HG03460 (cell line): Measurements from ENCODE around the gene TMC8.
"Not testable (repeated sequence)": the region's sequence is repeated elsewhere in the genome, so short reads cannot be mapped to it uniquely, and the experiment has no call there.

Experiments used
- ATAC-seq: cut with Tn5 transposase; IDR thresholded peaks from one replicate; pipeline ENCODE4 v1.9.1; 2021; ENCODE audit not compliant: unreplicated experiment

The TMC8 gene

GRCh38 chr17:78154903-78155811, 24.6 kb downstream of the TMC8 start:
- ATAC-seq: peak; percentile 53

GRCh38 chr17:78159575-78160158, 29.1 kb downstream of the TMC8 start:
- peak; percentile 41 for ATAC-seq

DNA sequence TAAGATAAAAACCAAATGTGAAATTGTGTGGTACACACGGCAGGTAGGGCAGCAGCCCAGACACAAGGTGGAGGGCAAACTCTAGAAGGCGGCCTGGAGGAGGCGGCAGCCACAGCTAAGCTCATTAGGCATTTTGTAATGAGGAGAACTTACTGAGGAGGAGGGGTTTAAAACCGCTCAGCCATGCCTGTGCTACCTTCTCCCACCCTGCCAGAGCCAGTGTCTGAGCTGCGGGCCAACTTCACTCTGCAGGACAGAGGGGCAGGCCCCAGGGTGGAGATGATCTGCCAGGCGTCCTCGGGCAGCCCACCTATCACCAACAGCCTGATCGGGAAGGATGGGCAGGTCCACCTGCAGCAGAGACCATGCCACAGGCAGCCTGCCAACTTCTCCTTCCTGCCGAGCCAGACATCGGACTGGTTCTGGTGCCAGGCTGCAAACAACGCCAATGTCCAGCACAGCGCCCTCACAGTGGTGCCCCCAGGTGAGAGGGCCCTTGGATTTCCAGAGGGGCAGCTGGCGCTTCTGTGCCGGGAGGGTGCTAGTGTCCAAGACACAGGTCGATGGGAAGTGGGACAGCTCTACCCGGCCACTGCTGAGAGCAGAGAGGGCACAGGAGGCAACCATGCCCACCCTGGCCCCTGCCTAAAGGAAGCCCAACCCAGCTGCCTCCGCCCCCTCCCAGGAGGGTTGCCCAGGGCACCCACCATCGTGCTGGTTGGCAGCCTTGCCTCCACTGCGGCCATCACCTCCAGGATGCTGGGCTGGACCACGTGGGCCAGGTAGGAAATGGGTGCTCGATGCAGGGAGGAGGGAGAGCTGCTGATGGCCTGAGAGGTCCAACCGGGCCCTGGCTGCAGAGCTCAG, 33.5 kb downstream of the TMC8 start:
- ATAC-seq: no peak

GRCh38 chr17:78164748-78165607, 34.4 kb downstream of the TMC8 start:
- ATAC-seq: no peak

DNA sequence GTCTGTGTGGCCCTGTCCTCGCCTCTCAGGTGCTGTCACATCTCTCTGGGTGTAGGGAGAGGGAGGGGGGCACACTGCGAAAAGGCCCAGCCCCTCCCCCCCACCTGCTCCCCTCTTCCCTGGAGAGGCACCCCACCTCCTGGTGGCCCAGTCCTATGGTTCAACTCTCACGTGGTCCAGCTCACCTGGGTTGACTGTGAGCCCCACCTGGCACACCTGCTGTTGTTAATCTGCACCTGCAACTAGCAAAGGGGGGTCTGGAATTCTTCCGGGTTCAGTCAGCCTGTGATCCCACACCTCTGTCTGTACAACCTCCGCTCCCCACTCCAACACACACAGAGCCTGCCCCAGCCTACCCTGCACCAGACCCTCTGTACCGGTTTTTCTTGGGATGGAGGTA, 35.8 kb downstream of the TMC8 start:
- no peak for ATAC-seq

DNA sequence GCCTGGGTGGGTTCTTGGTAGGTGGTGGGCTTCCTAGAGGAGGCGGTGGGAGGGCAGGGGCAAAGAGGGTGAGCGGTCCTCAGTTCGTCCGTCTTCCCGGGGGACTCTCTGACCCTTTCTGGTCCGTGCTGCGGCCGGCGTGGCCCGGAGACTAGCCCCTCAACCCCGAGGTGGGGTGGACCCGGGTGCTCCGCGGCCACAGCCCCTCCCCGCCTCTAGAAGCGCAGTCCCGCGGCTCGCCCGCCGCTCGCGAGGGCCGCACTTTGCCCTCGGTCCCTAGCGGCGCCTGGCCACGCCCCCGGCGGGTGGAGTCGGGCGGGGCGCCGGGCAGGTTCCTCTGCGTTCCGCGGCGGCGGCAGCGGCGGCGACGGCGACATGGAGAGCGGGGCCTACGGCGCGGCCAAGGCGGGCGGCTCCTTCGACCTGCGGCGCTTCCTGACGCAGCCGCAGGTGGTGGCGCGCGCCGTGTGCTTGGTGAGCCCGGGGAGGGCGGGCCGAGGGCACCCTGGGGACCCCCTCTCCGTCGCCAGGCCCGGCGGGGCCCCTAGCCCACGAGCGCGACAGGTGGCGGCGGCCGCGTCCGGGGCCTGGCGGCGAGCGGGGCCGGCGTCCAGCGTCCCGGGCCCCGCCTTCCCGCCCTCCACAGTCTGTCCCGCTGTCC, 37.8 kb downstream of the TMC8 start, which contains the start of gene SYNGR2:
Gene SYNGR2 (plus strand): TSS at position 340 of the 661 bp plus-strand sequence. CDS start 36 bp downstream, at position 376.
- ATAC-seq: peak; percentile 52

- ATAC-seq: peak; percentile 36
These were observed 38.6 kb downstream of the TMC8 start for GRCh38 chr17:78168903-78169793.

- no peak for ATAC-seq
These were observed 40.4 kb downstream of the TMC8 start for GRCh38 chr17:78170692-78171590.

DNA sequence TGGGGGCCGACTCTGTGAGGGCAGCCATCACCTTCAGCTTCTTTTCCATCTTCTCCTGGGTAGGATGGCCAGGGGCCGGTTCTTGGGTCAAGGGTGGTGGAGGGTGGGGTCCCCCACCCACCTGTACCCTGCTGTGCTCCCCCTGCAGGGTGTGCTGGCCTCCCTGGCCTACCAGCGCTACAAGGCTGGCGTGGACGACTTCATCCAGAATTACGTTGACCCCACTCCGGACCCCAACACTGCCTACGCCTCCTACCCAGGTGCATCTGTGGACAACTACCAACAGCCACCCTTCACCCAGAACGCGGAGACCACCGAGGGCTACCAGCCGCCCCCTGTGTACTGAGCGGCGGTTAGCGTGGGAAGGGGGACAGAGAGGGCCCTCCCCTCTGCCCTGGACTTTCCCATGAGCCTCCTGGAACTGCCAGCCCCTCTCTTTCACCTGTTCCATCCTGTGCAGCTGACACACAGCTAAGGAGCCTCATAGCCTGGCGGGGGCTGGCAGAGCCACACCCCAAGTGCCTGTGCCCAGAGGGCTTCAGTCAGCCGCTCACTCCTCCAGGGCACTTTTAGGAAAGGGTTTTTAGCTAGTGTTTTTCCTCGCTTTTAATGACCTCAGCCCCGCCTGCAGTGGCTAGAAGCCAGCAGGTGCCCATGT, 41.1 kb downstream of the TMC8 start:
- not testable (repeated sequence) for ATAC-seq

GRCh38 chr17:78172249-78173051, 41.9 kb downstream of the TMC8 start:
- ATAC-seq: no peak

DNA sequence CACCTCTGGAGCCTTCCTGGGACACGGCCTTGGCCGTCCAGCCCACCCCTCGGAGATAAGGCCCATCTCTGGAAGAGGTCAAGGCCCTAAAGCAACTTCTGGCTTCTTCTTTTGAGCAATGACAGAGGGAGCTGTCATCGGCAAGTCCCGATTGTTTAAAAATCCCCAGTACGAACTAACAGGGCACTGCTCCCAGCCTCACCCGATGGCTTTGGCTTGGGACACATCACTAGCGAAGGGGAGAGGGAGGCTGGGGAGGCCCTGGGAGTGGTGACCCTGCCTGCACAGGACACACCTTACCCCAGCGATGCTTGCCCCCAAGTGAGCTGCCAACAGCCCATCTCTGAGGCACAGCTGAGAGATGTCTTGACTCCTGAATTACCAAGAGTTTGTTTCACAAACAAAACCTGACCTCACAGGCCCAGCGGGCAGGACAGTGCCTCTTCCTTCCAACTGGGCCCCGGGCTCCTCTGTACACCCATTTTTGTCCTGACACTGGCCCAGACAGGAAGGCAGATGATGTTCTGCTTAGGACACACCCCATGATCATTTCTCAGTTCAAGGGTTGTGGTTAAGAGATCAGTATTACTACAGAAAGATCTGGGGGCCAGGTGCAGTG, 42.6 kb downstream of the TMC8 start:
- no peak for ATAC-seq

GRCh38 chr17:78174346-78174869, 43.8 kb downstream of the TMC8 start:
- ATAC-seq: no peak

DNA sequence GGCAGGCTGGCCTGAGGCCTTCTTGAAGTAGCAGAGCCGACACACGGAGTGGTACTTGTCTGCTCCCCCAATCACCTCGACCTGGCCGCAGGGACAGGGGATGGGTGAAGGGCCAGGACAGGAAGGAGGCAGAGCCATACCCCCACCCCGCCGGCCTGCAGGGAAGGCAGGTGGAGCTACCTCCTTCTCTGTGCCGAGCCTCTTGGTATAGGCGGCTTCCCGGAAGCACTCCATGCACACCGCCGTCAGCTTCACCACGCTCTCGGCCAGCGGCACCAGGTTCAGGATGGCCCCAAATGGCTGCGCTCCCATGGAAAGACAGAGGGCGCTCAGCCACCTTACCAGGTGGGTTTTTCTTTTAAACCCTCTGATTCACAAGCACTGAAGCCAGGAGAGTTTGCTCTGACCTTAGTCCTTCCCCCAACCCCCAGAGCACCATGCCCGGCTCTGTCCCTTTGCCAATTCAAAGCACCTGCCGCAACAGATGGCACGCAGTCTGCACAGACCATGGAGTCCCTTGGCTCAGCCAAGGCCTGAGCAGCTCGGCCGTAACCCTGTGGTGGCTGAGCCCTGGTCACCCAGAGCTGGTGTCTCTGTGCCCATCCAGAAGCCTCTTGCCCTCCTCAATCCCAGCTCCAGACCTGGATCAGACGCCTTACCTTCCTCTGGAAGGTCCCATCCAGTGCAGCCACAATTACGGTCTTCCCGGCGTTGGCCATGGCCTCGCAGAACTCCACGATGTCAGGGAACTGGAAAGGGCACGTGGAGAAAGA, 44.5 kb downstream of the TMC8 start:
- no peak for ATAC-seq

DNA sequence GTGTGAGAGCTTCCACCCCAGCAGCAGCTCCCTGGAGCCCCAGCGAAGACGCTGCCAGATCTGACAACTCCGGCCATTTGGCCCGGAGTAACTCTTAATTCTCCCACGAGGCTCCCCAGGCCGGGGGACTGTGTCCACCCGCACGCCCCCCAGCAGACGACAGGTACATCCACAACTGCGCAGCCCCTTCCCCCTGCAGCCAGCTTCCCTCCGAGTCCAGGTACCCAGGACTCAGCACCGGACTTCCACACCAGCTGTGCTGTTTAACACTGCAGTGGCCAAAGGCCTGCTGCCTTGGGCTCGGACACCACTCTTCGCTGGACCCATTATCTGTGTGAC, 45.0 kb downstream of the TMC8 start:
- no peak for ATAC-seq

- ATAC-seq: peak; percentile 46
These were observed 46.0 kb downstream of the TMC8 start for GRCh38 chr17:78176548-78177025.
